SK-N-SH (cell line): ENCODE results near the gene ZNF592. TPM values are rescaled to one million over a fixed set of nuclear protein-coding genes. Genes with fewer than 3 reads are reported as not detected.

Experiments used
- CTCF ChIA-PET: fragments of 300-600, 350-600 bp; formaldehyde crosslinking; extraction: SDS; loops from one replicate; lab custom pipeline; 2021; lab: Yijun Ruan, JAX
- POLR2A ChIA-PET: fragments of 350-600 bp; sonication (Branson Sonifier 250); formaldehyde crosslinking; extraction: SDS; loops from one replicate; lab custom pipeline; 2020; ENCODE audit warnings: antibody characterized with exemption, inconsistent platforms; lab: Yijun Ruan, JAX
- DNase-seq: peaks from one replicate; pipeline ENCODE4 v3.0.0; 2012
- H2AFZ ChIP-seq: fragments of 200-600 bp; sonication (generic); 2 replicates; pipeline ENCODE4 v1.8.1; 2016; ENCODE audit warnings: antibody characterized with exemption, mild to moderate bottlenecking, low read depth
- H3F3A ChIP-seq: fragments of 200-600 bp; sonication (generic); replicated peaks from 2 replicates; pipeline ENCODE3; 2016; ENCODE audit warnings: antibody characterized with exemption, mild to moderate bottlenecking; ENCODE audit not compliant: insufficient read depth
- H3K27ac ChIP-seq, 2 experiments: fragments of 200-500 bp in 1 of 2; fragments of 200-600 bp in 1 of 2; sonication (Bioruptor generic) in 1 of 2; sonication (generic), shearing (Covaris generic) in 1 of 2; 2 replicates each; pipeline versions ENCODE4 v1.5.1 to v1.6.1; 2014 to 2016; ENCODE audit warnings: low read depth in 2 of 2, inconsistent platforms in 1 of 2, low read length in 1 of 2, mild to moderate bottlenecking in 1 of 2, mixed read lengths in 1 of 2
- H3K27me3 ChIP-seq: fragments of 200-600 bp; sonication (generic), shearing (Covaris generic); 2 replicates; pipeline ENCODE4 v1.6.1; 2016; ENCODE audit warnings: mixed run types; ENCODE audit not compliant: insufficient read depth
- H3K36me3 ChIP-seq, 2 experiments: fragments of 200-500 bp in 1 of 2; fragments of 200-600 bp in 1 of 2; sonication (Bioruptor generic) in 1 of 2; sonication (generic) in 1 of 2; replicated peaks in 1 of 2; 2 replicates each; pipeline versions ENCODE3 to v1.5.1; 2014 to 2016; ENCODE audit warnings: low read length in 1 of 2, mild to moderate bottlenecking in 1 of 2; ENCODE audit not compliant: insufficient read depth in 2 of 2, control insufficient read depth in 1 of 2
- H3K4me1 ChIP-seq, 2 experiments: fragments of 200-500 bp in 1 of 2; fragments of 200-600 bp in 1 of 2; sonication (Bioruptor generic) in 1 of 2; sonication (generic), shearing (Covaris generic) in 1 of 2; 2 replicates each; pipeline versions ENCODE4 v1.5.1 to v1.6.1; 2014 to 2016; ENCODE audit warnings: low read depth in 1 of 2, low read length in 1 of 2, mixed run types in 1 of 2; ENCODE audit not compliant: insufficient read depth in 2 of 2, control insufficient read depth in 1 of 2
- H3K4me2 ChIP-seq: fragments of 200-600 bp; sonication (generic), shearing (Covaris generic); 2 replicates; pipeline ENCODE4 v1.6.1; 2017; ENCODE audit warnings: mixed run types
- H3K4me3 ChIP-seq, 2 experiments: fragments of 200-500 bp in 1 of 2; fragments of 200-600 bp in 1 of 2; sonication (Bioruptor generic) in 1 of 2; sonication (generic), shearing (Covaris generic) in 1 of 2; 2 replicates each; pipeline versions ENCODE4 v1.5.1 to v1.8.1; 2014 to 2016; ENCODE audit warnings: low read depth in 2 of 2, inconsistent platforms in 1 of 2, low read length in 1 of 2, mild to moderate bottlenecking in 1 of 2, mixed read lengths in 1 of 2, moderate library complexity in 1 of 2
- H3K79me2 ChIP-seq: fragments of 200-600 bp; sonication (generic); 2 replicates; pipeline ENCODE4 v1.8.1; 2017; ENCODE audit warnings: mild to moderate bottlenecking; ENCODE audit not compliant: insufficient read depth
- H3K9ac ChIP-seq: fragments of 200-600 bp; sonication (generic); 2 replicates; pipeline ENCODE4 v1.6.1; 2017; ENCODE audit warnings: mixed run types
- H3K9me2 ChIP-seq: fragments of 200-600 bp; sonication (generic); 2 replicates; pipeline ENCODE4 v1.6.1; 2017; ENCODE audit warnings: mixed run types
- H3K9me3 ChIP-seq: fragments of 200-600 bp; sonication (generic); 2 replicates; pipeline ENCODE4 v1.6.1; 2017; ENCODE audit warnings: mixed run types, mild to moderate bottlenecking, moderate library complexity
- H4K20me1 ChIP-seq: fragments of 200-600 bp; sonication (generic); 2 replicates; pipeline ENCODE4 v1.6.1; 2017; ENCODE audit warnings: mild to moderate bottlenecking, mixed run types; ENCODE audit not compliant: insufficient read depth
- EZH2phosphoT487 ChIP-seq: fragments of 200-600 bp; sonication (generic); IDR thresholded peaks from 2 replicates; pipeline ENCODE4 v1.6.1; 2017; ENCODE audit warnings: low read depth, mixed run types, mild to moderate bottlenecking, antibody characterized with exemption, moderate library complexity, borderline replicate concordance
- FOXM1 ChIP-seq: IDR thresholded peaks from 2 replicates; pipeline ENCODE4 v1.4.0; 2012; ENCODE audit warnings: low read depth, mild to moderate bottlenecking
- GATA2 ChIP-seq: sonication (generic); formaldehyde crosslinking; IDR thresholded peaks from 2 replicates; pipeline ENCODE4 v1.5.0; 2020; ENCODE audit warnings: mild to moderate bottlenecking, missing genetic modification reagents
- POLR2AphosphoS5 ChIP-seq: IDR thresholded peaks from 2 replicates; pipeline ENCODE4 v1.6.1; 2012; ENCODE audit warnings: low read depth, low read length
- RCOR1 ChIP-seq: fragments of 150-350 bp; IDR thresholded peaks from 2 replicates; pipeline ENCODE4 v1.6.1; 2017; ENCODE audit warnings: antibody characterized with exemption, low read length
- RXRA ChIP-seq: IDR thresholded peaks from 2 replicates; pipeline ENCODE4 v1.4.0; 2012; ENCODE audit warnings: low read depth, mild to moderate bottlenecking, borderline replicate concordance
- SIN3A ChIP-seq: IDR thresholded peaks from 2 replicates; pipeline ENCODE4 v1.6.1; 2012; ENCODE audit warnings: low read depth, mild to moderate bottlenecking, low read length, moderate library complexity, borderline replicate concordance
- SMC3 ChIP-seq: IDR thresholded peaks from 2 replicates; pipeline ENCODE4 v1.6.1; 2012; ENCODE audit warnings: low read depth, low read length, improper control_type of control experiment
- TAF1 ChIP-seq: IDR thresholded peaks from 2 replicates; pipeline ENCODE4 v1.6.1; 2012; ENCODE audit warnings: low read depth, mild to moderate bottlenecking, low read length, moderate library complexity, borderline replicate concordance
- TEAD4 ChIP-seq: IDR thresholded peaks from 2 replicates; pipeline ENCODE4 v1.4.0; 2012; ENCODE audit warnings: mild to moderate bottlenecking, borderline replicate concordance; ENCODE audit not compliant: insufficient read depth
- WGBS: methylation state at CpG from one replicate; pipeline ENCODE4 v1.1.6; 2017; ENCODE audit warnings: low lambda C conversion rate; 5-methylcytosine and 5-hydroxymethylcytosine counted together
- polyA plus RNA-seq, 3 experiments: library from polyadenylated mRNA; depleted of rRNA; stranded (reverse); fragments of >200 nt; gene quantifications; 2 replicates each; pipeline ENCODE4 v1.2.3, GENCODE V29; 2012
- TF ChIP-seq, protein P1 (sequence below): IDR thresholded peaks from 2 replicates; pipeline ENCODE4 v1.4.0; 2012; ENCODE audit warnings: low read depth, borderline replicate concordance
- TF ChIP-seq, protein P2 (sequence below): fragments of 150-350 bp; IDR thresholded peaks from 2 replicates; pipeline ENCODE4 v1.6.1; 2016; ENCODE audit warnings: mild to moderate bottlenecking, low read depth, low read length
- TF ChIP-seq, protein P3 (sequence below): IDR thresholded peaks from 2 replicates; pipeline ENCODE4 v1.4.0; 2012; ENCODE audit warnings: low read depth
- TF ChIP-seq, protein P4 (sequence below): IDR thresholded peaks from 2 replicates; pipeline ENCODE4 v1.6.1; 2012; ENCODE audit warnings: mild to moderate bottlenecking, low read depth, low read length, moderate library complexity

Gene ZNF592
- polyA plus RNA-seq, 1 of the 3 experiments (the other 2 are of a cell fraction): 8.0 TPM

DNA sequence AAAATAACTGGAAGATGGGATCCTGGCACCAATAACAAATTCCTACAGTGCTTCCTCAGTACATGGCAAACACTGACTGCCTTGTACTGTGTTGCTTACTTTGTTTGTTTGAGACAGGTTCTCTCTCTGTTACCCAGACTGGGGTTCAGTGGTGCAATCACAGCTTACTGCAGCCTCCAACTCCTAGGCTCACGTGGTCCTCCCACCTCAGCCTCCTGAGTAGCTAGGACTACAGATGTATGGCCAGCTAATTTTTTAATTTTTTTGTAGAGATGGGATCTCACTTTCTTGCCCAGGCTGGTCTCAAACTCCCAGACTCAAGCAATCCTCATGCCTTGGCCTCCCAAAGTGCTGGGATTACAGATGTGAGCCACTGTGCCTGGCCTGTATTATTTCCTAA, 65.0 kb downstream of the ZNF592 start (continued):
- TF ChIP-seq TAF1 (no peak), SIN3A (no peak), TEAD4 (no peak)

DNA sequence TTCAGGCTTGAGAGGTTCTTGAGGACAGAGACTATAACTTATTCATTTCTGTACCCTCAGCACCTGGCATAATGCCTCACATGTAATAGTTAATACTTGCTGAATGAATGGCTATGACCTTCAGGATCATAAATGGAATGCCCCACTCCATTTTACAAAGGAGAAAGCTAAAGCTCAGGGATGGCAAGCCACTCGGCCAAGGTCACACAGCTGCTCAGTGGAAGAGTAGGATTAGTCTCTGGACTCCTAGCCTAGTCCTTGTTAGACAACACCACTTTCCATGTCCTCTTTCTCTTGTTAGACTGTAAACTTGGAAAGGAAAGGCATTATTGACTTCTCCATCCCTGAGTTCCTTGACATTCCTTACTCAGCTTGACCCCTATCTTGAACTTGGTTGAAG, 65.5 kb downstream of the ZNF592 start:
- POLR2A ChIA-PET: no interaction called here
- H3K27ac ChIP-seq: no peak overlapping the region
- TF ChIP-seq, protein P1, sequence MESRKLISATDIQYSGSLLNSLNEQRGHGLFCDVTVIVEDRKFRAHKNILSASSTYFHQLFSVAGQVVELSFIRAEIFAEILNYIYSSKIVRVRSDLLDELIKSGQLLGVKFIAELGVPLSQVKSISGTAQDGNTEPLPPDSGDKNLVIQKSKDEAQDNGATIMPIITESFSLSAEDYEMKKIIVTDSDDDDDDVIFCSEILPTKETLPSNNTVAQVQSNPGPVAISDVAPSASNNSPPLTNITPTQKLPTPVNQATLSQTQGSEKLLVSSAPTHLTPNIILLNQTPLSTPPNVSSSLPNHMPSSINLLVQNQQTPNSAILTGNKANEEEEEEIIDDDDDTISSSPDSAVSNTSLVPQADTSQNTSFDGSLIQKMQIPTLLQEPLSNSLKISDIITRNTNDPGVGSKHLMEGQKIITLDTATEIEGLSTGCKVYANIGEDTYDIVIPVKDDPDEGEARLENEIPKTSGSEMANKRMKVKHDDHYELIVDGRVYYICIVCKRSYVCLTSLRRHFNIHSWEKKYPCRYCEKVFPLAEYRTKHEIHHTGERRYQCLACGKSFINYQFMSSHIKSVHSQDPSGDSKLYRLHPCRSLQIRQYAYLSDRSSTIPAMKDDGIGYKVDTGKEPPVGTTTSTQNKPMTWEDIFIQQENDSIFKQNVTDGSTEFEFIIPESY: no peak
- no peak for TF ChIP-seq SMC3
- no peak for TF ChIP-seq TAF1
- TF ChIP-seq RXRA: no peak
- TF ChIP-seq POLR2AphosphoS5: no peak
- no peak for TF ChIP-seq EZH2phosphoT487
- no peak for TF ChIP-seq GATA2 (CRISPR knock-in tag)
- no peak for TF ChIP-seq FOXM1
- TF ChIP-seq RCOR1: no peak
- TF ChIP-seq, protein P2, sequence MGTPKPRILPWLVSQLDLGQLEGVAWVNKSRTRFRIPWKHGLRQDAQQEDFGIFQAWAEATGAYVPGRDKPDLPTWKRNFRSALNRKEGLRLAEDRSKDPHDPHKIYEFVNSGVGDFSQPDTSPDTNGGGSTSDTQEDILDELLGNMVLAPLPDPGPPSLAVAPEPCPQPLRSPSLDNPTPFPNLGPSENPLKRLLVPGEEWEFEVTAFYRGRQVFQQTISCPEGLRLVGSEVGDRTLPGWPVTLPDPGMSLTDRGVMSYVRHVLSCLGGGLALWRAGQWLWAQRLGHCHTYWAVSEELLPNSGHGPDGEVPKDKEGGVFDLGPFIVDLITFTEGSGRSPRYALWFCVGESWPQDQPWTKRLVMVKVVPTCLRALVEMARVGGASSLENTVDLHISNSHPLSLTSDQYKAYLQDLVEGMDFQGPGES: no peak
- TF ChIP-seq, protein P3, sequence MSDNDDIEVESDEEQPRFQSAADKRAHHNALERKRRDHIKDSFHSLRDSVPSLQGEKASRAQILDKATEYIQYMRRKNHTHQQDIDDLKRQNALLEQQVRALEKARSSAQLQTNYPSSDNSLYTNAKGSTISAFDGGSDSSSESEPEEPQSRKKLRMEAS: no peak
- TF ChIP-seq, protein P4, sequence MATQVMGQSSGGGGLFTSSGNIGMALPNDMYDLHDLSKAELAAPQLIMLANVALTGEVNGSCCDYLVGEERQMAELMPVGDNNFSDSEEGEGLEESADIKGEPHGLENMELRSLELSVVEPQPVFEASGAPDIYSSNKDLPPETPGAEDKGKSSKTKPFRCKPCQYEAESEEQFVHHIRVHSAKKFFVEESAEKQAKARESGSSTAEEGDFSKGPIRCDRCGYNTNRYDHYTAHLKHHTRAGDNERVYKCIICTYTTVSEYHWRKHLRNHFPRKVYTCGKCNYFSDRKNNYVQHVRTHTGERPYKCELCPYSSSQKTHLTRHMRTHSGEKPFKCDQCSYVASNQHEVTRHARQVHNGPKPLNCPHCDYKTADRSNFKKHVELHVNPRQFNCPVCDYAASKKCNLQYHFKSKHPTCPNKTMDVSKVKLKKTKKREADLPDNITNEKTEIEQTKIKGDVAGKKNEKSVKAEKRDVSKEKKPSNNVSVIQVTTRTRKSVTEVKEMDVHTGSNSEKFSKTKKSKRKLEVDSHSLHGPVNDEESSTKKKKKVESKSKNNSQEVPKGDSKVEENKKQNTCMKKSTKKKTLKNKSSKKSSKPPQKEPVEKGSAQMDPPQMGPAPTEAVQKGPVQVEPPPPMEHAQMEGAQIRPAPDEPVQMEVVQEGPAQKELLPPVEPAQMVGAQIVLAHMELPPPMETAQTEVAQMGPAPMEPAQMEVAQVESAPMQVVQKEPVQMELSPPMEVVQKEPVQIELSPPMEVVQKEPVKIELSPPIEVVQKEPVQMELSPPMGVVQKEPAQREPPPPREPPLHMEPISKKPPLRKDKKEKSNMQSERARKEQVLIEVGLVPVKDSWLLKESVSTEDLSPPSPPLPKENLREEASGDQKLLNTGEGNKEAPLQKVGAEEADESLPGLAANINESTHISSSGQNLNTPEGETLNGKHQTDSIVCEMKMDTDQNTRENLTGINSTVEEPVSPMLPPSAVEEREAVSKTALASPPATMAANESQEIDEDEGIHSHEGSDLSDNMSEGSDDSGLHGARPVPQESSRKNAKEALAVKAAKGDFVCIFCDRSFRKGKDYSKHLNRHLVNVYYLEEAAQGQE: no peak
- H2AFZ ChIP-seq: no peak overlapping the region
- H3K9me3 ChIP-seq: no peaks in the 10 kb centered on the region
- H4K20me1 ChIP-seq: no peaks in the 10 kb centered on the region
- H3K79me2 ChIP-seq: no peaks in the 10 kb centered on the region
- H3K4me3 ChIP-seq: no peak overlapping the region
- WGBS: 71% methylated on average over 1 of the region's 1 CpG
- H3K9ac ChIP-seq: no peak overlapping the region
- H3K36me3 ChIP-seq: peaks cover 0 to under 1% of the 10 kb centered on the region in 2 experiments
- H3K4me1 ChIP-seq: peaks cover 5 to 14% of the 10 kb centered on the region in 2 experiments; a peak in 1 of 4 replicates
- no peaks in the 10 kb centered on the region for H3F3A ChIP-seq
- H3K4me2 ChIP-seq: no peak overlapping the region
- no peaks in the 10 kb centered on the region for H3K27me3 ChIP-seq
- no peak for DNase-seq
- CTCF ChIA-PET: interaction anchor here (0.6 kb wide), 1 partner anchor 282 kb away, joined by 3 read pairs; no protein-coding TSS in a partner anchor
- H3K9me2 ChIP-seq: no peaks in the 10 kb centered on the region
